Suprapubic skin (tissue), 3 donors: ENCODE data around the gene NUDT1.

Experiments
- CTCF ChIP-seq, 2 donors: fragments of 200-600 bp in 1 of 2; fragments of 450-650 bp in 1 of 2; sonication (generic) in 1 of 2; IDR thresholded peaks; one replicate each; pipeline ENCODE4 v1.5.1; 2016 to 2019; ENCODE audit warnings: antibody characterized with exemption in 2 of 2, mild to moderate bottlenecking in 1 of 2, moderate library complexity in 1 of 2
- POLR2AphosphoS5 ChIP-seq, 3 donors: sonication (generic); formaldehyde crosslinking; IDR thresholded peaks; one replicate each; pipeline ENCODE4 v1.6.1; 2017; ENCODE audit warnings: antibody characterized with exemption in 3 of 3

- TF ChIP-seq CTCF (IDR thresholded peaks at IDR 0.05), result no peak
- no peak for TF ChIP-seq POLR2AphosphoS5 (IDR thresholded peaks at IDR 0.05)
These were observed 22.4 kb upstream of the NUDT1 start for GRCh38 chr7:2219606-2220005.
